GM19193 (cell line): Measurements from ENCODE around the gene BAIAP2.

ENCODE experiments used
- POLR2A ChIP-seq: IDR thresholded peaks from 4 replicates; pipeline ENCODE4 v1.6.1; 2011; ENCODE audit not compliant: insufficient read depth, insufficient read length; ENCODE audit errors: extremely low read depth

The BAIAP2 gene

DNA sequence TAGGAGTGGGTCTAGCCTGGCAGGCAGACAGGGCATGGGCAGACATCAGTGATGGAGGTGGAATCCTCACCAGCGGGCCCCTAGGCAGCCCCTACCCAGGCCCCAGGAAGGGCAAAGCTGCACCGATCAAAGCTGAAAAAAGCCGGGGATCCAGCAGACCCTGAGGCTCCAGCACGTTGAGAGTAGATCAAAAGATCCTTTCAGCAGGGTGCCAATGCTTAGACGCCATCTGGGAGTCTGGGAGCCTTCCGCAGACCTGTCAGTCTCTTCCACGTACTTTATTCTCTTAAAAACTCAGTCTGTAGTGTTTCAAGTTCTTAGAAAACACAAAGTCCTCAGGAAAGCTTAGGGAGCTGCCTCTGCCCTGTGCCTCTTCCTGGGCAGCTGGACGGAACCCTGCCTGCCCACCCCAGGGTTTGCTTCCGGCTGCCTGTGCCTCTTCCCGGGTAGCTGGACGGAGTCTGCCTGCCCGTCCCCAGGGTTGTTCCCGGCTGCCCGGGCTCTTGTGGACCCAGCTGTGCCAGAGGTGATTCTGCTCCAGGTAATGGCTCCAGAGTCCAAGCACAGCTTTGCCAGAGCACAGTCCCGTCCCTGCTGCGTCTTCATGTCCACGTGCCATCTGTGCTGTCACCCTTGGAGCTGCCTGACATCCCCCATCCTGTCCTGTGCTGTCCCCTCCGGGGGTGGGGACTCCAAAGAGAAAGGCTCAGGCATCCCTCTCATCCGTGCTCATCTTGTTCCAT, 79.6 kb downstream of the BAIAP2 start:
- no peak for TF ChIP-seq POLR2A

- no peak for TF ChIP-seq POLR2A
Observed at GRCh38 chr17:81115219-81115618, 80.3 kb downstream of the BAIAP2 start.

DNA sequence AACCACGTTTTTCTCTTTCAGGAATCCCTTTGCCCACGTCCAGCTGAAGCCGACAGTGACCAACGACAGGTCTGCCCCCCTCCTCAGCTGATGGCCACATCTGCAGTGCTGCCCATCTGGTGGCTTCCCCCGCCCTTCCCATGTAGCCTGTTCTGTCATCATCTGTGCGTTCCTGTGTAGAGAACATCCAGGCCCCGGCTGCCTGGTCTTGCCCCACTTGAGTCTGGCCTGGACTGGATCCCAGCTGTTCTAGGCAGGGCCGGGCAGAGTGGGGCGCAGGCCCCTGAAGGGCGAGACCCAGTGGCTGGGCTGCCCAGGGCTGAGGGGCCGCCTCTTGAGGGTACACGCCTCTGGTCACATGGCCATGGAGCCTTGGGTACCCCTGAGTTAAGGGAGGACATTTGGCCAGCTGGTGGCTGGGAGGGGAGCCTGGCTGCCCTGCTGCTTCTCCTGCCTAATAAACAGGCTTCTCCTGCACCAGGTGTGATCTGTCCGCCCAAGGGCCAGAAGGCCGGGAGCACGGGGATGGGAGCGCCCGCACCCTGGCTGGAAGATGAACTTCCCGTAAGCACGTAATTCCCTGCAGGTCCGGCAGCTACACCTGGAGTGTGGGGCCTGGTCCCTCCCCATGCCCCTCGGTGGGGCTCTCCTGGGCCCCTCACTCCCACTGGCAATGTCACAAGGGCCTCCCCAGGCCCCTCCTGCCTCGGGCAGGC, 81.0 kb downstream of the BAIAP2 start:
- no peak for TF ChIP-seq POLR2A

- no peak for TF ChIP-seq POLR2A
Observed at GRCh38 chr17:81116704-81117103, 81.8 kb downstream of the BAIAP2 start.

- TF ChIP-seq POLR2A, result no peak
Observed at GRCh38 chr17:81117672-81118198, 82.8 kb downstream of the BAIAP2 start.

DNA sequence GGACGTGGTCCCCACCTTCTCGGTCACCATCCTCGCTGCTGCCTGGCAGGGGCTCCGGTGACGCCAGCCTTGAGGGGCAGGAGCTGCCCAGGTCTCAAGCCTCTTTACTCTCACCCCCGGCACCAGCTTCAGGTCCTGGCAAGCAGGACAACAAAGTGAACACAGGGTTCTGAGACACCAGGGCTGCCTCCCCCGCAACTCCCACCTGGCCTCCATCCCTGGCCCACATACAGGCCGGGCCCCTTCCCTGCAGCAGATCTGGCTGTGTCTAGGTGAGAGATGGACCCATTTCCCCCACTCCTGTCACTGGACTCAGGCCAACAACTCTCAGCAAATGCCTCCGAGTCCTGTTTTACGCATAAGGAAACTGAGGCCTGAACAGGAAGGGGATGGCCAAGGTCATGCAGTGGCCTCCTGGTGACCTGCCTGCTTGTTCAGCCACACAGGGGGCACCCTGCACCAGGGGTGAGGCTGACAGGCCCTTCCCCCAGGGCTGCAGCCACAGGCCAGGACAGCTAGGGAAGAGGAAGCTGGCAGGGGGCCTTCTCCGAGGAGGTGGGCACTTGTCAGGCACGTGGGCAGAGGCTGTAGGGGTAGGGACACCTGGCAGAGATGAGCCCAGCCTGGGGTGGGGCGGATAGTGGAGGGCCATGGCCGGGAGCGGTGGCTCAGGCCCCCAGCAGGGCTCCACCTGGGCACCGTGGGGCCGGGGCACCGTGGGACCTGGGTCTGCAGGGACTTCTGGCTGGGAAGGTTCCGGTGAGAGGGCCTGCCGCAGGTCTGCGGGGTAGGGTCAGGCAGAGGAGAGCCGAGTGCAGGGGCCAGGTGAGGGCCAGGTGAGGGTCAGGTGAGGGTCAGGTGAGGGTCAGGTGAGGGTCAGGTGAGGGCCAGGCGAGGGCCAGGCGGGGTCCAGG, 83.6 kb downstream of the BAIAP2 start:
- TF ChIP-seq POLR2A, result no peak

DNA sequence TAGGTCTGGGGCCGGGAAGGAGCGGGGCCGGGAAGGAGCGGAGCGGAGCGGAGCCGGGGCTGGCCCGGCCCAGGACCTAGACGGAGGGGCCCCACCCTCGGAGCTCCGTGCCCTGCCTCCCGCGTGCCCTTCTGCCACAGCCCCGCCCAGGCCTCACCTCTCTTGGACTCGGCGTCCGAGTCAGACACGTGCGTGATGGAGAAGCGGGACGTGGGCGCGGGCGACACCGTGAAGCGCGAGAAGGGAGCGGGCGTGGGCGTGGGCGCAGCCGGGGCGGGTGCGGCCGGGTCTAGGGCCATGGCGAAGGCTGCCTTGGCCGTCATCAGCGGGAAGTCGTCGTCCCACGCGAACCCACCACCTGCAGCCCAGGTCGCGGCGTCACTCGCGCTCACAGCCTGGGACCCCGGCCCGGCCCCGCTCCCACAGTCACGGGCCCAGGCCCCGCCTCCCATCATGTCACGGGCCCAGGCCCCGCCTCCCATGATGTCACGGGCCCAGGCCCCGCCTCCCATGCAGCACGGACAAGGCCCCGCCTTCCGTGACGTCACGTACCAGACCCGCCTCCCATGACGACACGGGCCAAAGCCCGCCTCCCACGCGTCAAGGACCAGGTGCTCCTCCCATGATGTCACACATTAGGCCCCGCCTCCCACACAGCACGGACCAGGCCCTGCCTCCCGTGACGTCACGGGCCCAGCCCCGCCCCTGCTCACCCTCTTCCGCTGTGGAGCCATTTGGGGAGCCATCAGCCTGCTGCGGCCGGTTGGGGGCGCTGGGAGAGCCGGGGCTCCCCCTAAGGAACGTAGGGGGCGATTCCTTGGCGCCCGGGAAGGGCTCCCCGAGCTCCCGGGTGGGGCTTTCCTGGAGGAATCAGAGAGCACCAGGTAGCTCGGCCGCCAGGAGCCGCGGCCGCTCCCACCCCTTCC, 84.5 kb downstream of the BAIAP2 start:
- no peak for TF ChIP-seq POLR2A

- no peak for TF ChIP-seq POLR2A
Observed at GRCh38 chr17:81120149-81120484, 85.2 kb downstream of the BAIAP2 start.

GRCh38 chr17:81120695-81121621, 86.0 kb downstream of the BAIAP2 start:
- TF ChIP-seq POLR2A, result no peak

- no peak for TF ChIP-seq POLR2A
Observed at GRCh38 chr17:81121841-81122733, 87.1 kb downstream of the BAIAP2 start.

DNA sequence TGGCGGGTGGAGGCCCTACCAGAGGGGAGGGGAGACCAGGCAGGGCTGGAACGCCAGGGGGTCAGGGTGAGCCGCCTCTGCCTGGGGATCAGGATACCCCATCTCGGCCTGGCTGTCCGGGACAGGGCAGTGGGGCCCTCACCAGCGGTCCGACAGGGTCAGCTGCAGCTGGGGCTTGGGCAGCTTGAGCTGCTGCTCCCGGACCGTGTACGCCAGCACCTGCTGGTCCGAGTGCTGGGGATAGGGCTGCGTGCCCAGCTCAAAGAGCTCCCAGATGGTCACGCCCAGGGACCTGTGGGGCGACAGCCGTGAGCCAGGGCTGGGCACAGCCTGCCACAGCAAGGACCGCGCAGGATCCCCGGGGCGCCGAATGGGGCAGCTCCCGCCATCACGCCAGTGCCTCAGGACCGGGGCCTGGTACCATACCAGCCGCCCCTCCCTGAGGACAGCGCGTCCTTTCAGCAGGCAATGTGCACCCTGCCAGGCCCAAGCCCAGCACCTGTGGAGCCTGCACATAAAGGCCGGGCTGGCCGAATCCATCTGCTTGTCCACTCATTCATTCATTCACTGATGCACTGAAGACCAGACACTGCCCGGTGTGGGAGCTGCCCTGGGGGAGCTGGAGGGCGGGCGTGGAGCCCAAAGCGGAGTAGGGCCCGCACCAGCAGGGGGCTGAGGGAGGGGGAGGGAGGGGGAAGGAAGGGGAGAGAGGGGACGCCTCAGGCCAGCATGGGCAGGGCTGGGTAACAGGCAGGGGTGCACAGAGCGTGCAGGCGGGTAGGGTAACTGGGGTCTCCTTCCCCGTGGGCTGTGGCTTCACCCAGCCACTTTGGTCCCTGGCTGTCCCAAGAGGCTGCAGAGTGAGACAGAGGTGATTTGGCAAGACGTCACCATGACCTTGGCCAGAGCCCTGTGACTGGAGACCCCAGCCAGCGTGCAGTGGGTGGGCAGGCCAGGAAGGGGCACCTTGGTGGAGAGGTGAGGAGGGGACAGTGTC, 88.4 kb downstream of the BAIAP2 start:
- no peak for TF ChIP-seq POLR2A
